Upper lobe of left lung (tissue), 4 donors: Measurements from ENCODE around the gene TRIM44.

ENCODE experiments used
- CTCF ChIP-seq, 6 experiments: fragments of 450-650 bp in 4 of 6; fragments of 200-600 bp in 2 of 6; sonication (generic) in 2 of 6; IDR thresholded peaks; one replicate each; pipeline ENCODE4 v1.5.1; 2016 to 2019; ENCODE audit warnings: antibody characterized with exemption in 6 of 6
- POLR2A ChIP-seq, 4 donors: fragments of 450-650 bp; IDR thresholded peaks; one replicate each; pipeline ENCODE4 v1.5.1; 2016 to 2017; ENCODE audit warnings: antibody characterized with exemption in 4 of 4, mild to moderate bottlenecking in 2 of 4

GRCh38 chr11:35846874-35847273 lies 184.3 kb downstream of the TRIM44 start:
- no peak for TF ChIP-seq POLR2A (IDR thresholded peaks at IDR 0.05)
- TF ChIP-seq CTCF (IDR thresholded peaks at IDR 0.05): no peak
